NCI-H226 (cell line): ENCODE results near the gene LRMDA.

Experiments
- DNase-seq: peaks from one replicate; pipeline ENCODE4 v3.0.0-alpha.2; 2015

Gene LRMDA

DNA sequence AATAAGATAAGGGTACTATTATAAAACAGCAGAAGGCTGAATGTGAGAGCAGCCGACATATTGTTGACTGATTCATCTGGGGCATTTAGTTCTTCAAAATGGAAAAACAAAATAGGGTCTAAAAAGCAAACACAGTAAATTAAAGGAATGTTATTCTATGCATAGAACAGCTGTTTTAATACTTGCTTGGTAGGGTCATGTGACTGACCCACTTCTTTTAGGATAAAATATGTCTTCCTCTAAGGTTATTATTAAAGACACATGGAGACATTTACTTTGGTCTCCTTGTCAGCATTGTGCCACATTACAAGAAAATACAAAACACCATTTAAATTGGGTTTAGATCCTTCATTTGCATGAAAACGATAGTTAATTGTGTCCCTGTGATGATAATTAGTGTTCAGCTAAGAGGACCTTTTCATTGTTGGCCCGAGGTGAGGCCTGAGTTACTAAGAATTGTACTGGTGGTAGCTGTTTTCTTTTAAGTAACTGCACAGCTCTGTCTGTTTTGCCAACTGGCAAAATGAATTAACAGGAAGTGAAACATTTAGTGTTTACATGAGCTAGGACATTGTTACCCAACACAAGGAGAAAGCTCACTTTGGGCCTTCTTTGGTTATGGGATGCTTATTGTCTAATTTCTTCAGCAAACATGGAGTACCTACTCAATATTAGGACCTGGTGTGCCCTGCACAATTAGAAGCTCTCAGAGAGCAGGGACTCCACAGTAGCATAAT, 764.4 kb downstream of the LRMDA start:
- DNase-seq: no peak

DNA sequence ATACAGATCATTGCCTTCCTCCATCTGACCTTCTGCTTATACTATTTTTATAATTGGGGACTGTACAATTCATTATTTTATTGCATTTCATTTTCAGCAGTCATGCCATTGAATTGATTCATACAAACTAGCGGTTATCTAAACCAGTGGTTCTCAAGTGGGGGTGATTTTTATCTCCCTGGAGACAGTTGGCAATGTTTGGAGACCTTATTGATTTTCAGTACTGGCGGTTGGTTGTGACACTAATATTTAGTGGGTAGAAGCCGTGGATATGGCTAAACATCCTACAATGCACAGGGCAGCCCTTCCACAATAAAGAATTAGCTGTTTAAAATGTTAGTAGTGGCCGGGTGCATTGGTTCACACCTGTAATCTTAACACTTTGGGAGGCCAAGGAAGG, 765.9 kb downstream of the LRMDA start:
- no peak for DNase-seq

DNA sequence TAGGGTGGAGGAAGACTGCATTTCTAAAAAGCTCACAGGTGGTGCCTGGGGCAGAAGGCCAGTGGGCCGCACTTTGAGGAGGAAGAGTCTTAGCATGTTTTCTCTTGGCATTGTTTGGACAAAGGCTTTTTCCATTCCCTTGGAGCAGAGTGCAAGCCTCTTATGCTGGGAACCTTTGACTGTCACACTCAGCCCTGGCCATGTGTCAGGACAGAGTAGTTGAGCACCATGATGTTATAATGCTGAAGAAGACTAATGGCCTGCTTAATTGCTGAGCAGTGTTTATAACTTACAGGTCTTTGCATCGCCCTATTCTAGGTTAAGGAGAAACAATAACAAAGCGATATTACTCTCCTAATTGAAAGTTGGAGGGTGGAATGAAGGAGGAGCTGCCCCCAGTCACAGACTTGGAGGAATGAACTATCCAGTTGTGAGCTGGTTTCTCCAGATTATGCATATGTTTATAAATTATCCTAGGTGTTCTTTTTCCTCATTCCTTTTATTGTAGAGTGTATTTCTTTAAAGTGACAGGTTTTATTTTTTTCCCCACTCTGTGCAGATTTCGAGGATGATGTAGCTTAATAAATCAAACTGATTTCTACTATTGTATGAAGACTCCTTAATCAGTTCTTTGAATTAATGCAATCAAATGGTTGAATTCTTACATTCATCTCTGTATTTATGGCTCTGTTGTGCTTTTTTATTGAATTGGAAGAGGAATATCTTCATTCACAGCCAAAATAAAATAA, 767.0 kb downstream of the LRMDA start:
- no peak for DNase-seq

DNA sequence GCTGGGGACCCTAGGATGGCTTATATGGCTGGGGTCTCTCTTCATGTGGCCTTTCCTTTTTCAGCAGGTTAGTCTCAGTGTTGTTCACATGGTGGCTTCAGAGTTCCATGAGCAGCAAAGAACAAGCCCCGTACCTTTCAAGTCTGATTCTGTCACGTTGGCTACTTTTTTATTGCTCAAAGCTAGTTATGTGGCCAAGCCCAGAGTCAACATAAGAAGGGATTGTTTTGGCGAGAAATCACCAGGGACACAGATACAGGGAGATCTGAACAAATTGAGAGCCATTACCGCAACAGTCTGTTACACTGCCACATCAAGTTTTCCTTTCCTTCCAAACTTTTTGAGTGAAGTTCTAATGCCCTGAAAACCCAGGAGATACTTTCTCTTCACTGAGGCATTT, 770.5 kb downstream of the LRMDA start:
- DNase-seq: no peak

DNA sequence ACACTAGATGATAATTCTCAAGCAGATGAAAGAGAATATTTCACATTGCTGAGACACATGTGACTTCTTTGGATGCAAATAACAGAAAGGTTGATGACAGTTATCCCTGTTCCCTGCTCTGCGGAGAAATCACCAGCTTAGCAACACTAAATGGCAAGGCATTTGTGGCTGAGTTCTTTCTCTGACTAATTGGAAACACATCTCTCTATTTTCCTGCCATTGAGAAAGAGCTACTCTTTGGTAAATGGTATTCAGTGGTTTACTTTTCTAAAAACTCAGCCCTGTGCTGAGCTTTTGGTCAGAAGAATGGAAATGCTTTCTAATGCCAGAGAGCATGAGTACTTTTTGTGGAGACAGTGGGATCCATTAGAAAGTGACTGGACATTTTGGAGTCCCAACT, 771.4 kb downstream of the LRMDA start:
- no peak for DNase-seq

DNA sequence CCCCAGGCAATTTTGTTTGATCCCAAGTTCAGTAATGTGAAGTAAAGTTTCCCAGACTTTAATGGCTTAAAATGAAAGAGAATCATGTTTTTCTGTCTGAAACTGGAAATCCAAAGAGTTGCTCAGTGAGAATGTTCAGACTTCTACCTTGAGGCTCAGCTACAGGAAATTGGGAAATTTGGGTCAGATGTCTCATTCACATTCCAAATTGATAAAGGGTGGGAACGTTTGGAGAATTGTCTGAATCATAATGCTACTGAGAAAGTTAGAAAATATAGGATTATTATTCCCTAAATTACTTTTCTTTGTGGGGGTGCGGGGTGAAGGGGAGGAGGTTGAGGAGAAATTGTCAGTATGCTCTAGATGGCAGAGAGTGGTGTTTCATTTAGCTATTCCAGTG, 773.9 kb downstream of the LRMDA start:
- DNase-seq: no peak

DNA sequence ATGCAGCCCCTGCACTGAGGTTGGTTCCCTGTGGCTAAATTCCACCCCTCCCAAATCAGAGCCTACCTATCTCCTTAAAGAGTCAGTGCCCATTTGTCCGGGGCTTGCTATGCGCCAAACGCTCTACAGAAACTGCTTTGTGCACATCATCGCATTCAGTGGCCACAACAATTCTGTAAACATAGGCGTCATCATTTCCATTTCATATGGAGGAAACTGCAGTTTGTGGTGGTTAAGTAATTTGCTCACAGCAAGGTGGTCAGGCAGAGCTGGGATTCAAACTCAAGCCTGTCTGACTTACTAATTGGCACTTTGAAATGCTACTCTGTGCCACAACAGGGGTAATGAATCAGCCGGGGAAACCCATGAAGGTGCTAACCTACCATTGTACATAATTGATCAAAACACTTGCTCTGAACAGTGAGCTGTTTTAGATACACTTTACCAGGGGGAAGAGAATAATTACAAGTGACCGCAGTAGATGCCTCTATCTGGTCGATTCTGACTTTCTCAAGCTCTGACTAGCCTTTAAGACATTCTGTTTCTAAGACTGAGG, 775.5 kb downstream of the LRMDA start:
- DNase-seq: no peak

DNA sequence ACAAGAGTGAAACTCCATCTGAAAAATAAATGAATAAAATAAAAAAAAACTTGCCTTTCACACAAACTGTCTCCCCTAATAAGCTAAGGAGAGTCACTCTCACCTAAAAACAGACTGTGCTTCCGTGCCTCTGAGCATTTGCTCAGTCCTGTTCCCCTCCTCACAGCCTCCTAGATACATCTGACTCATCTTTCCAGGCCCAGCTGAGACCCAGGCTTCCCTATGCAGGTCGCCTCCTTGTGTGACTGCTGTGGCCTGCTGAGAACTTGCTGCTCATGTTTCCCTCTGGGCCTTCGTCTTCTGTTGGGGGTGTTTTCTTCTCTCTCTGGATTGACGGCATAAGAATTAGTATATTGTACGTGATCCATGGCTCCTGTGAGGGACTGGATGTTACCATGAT, 777.7 kb downstream of the LRMDA start:
- DNase-seq: no peak

DNA sequence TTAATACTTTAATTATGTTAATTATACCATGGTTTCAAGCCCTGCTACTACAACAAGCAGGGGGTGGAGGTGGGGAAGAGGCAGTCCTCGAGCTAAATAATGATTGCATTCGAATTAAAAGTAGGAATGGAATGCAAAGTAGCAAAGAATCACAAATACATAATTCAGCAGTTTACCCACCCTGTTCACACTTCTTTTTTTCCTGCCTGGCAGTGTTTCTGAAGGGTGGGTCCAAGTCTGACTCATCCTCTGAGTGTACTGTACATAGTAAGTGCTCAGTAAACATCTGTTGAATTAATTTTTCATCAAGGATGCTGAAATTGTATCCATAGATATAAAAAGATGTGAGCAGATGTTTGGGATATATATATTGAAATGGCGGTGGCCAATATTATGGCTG, 778.8 kb downstream of the LRMDA start:
- no peak for DNase-seq

DNA sequence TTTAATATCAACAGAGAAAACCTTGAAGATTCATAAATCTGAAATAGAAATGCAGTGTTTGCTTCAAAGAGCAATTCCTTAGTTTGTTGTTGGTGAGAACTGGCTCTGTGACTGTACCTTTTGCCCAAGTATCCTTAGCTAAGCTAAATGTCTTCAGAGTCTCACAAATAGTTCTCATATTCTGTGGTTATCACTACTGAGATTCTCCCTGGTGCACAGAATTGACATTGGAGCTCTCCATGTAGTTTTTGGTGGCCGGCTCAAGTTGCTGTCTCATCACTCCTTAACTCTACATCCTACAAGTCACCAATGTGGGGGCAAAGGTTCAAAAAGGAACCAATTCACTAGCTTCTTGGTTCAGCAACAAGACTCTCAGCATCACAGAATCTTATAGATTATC, 780.3 kb downstream of the LRMDA start:
- no peak for DNase-seq

DNA sequence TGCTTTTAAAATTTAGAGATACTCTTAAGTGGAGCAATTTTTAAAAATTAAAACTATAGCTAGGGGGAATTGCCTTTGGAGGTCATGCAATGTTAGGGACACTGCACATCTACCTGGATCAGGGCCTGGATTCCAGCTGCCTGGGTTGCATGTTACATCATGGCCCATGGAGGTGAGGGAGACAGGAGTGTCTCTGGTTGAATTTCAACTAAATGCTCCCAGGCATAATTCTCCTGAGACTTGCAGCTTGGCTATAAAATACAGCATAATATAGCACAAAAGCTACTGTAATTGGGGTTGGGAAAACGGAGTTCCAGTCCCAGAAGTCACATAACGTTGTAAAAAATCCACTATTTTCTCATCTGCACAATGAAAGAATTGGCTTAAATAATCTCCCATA, 782.5 kb downstream of the LRMDA start:
- DNase-seq: no peak

DNA sequence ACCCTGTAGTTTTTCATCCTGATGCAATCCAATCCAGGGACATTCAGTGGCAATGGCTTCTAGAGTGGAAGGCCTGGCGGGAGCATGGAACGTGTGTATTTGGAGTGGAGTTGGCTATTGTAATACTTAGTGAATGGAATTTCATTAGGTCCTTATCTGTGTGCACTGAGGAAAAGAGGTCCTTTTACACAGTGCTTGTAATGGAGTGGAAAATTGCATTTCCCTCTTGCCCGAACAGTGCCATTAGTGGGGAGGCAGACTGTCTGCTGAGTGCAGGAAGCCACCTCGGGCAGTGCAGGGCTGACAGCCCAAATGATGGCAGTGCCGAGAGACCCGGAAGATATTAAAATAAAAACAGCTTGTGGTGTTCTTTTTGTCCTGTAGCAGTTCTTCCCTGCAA, 786.6 kb downstream of the LRMDA start:
- DNase-seq: no peak

DNA sequence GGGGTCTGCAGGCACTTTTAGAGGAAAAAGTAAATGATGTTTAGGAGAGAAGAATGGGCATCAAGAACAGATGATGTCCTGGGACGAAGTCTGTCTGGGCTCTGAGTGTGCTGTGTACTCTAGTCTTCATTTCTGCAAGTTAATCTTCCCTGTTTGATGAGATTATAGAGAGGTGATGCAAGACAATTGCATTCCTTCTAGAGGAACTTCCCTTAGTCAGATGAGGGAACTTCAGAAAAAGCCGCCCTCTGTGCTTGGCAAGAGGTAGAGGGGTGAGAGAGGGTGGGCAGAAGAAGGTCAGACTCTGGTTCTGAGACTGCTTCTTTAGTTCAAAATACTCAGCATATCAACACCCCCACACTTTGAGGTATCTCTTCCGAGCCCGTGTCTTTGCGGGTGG, 797.9 kb downstream of the LRMDA start:
- DNase-seq: no peak

DNA sequence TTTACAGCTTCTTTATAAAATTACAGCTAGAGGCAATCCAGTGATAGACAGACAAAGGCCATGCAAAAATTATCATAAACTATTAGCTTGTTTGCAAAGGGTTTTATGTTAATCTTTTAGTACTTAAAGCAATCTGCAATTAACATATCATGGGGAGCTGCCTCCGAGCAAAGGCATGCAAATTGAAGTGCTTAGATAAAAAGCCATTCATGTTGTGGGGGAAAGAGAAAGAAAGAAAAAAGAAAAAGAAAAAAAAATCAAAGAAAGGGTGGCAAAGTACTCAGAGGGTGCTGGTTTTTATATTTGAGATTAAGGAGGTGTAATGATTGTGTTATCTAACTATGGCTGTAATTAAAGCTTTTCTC, 799.5 kb downstream of the LRMDA start:
- no peak for DNase-seq

DNA sequence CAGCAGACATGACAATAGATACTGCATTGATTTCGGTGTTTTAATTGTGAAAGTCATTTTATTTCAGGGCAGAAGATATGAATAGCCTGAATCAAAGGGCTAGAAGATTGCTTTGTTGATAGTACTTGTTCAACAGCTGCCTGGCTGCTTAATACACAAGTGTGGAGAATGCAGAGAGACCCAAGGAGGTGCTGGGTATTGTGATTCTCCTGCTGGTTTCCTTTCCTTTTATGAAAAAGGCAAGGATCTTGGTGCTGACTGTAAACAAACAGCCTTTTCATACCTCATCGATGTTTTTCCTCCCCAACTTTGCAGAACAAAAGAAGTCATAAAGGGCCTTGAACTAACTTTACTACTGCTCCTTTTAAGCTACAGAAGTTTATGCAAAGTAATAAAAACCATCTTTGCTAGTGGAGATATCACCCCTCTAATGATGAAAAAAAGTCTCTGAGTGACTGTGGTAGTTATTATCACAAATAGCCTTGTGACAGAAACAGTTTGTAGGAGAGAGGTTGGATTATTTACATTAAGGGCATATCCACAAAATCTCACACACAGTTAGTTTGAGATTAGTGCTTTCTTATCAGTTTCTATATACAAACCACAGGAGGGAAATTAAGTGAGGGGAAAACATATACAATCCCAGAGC, 800.0 kb downstream of the LRMDA start:
- no peak for DNase-seq

DNA sequence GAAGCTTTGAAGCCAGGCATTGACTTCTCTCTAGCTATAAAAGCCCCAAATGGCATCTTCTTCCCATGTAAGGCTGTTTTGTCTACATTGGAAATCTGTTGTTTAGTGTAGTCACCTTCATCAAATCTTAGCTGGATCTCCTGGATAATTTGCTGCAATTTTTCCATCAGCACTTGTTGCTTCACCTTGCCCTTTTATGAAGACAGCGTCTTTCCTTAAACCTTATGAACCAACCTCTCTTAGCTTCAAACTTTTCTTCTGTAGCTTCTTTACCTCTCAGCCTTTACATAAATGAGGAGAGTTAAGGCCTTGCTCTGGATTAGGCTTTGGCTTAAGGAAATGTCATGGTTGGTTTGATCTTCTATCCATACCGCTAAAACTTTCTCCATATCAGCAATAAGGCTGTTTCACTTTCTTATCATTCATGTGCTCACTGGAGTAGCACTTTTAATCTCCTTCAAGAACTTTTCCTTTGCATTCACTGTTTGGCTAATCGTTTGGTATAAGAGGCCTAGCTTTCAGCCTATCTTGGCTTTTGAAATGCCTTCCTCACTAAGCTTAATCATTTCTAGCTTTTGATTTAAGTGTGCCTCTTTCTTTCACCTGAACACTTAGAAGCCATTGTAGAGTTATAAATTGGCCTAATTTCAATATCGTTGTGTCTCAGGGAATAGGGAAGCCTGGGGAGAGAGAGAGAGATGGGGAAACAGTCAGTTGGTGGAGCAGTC, 803.2 kb downstream of the LRMDA start:
- DNase-seq: no peak

DNA sequence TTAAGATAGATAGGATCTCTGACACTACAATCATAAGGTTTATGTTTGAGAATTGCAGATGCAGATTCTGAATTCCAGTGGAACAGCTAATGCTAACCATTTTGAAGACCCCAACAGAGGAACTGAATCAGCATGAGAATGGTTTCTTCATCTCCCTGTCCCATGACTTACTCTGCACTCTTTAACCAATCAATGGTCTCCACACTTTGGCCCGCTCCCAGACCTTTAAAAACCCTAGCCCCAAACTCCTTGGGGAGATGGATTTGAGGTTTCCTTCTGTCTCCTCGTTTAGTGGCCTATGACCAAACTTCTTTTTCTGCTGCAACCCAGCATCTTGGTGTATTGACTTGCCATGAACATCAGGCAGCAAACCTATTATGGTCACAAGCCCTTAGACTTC, 804.9 kb downstream of the LRMDA start:
- no peak for DNase-seq

DNA sequence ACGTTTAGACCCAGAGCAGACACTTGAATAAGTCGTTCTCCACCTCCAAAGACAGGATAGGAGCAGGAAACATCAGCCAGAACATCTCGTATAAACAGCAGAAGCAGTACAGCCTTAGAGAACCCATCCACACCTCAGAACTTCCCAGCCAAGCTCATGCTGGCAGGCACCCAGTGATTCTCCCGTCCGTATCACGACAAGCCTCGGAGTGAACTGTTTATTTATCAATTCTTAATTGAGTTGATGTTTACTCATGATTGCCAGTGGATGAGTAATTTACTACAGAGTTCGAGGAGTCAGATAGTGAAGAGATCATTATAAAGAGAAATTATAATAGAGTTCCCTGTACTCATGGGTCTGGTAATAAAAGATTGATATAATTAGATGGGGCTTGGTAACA, 811.5 kb downstream of the LRMDA start:
- no peak for DNase-seq

DNA sequence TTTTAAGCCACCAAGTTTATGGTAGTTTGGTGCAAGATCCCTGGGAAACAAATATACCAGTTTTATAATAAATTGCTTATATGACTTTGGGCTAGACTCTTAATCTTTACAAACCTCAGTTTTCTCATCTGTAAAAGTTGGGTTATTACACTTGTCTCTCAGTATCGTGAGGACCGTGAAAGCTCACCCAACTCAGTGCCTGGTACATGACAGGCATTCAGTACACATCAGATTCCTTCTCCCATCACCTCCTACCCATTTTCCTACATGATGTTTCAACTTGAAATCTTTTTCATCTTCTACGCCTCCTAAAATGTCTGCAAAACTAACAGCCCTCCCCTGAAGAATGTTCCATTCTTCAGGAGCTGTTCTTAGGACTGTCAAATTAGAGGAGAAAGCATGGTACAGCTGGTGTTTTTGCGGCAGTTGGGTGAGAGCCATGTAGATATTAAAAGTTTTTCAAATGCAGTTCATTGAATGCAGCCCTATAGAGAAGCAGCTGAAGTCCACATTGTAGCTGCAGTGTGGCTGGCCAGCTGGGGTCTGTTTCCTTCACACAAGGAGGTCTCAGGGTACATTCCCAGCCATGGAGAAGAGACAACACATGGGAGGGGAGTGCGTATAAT, 812.8 kb downstream of the LRMDA start:
- no peak for DNase-seq

DNA sequence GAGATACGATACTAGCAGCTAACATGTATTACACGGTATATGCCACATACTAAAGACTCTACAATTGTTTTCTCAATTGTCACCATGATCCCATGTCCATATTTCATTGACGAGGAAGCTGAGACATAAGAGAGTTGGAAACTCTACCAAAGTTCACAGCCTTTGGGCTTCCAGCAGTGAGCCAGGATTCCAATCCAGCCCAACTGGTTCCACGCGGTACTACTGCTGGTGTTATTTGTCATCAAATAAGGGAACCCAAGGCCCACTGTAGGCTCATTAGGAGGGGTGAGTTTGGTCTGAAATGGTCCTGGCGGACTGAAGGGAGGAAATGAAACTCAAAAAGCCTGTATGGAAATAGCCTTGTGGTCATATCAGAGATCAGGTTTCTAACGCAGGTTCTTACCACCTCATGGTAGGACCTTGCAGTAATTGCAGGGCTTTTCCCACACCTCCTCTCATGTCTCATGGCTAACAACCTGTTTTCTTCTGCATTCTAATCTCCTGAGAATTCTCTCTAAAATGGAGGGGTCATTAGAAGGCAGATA, 814.6 kb downstream of the LRMDA start:
- no peak for DNase-seq

DNA sequence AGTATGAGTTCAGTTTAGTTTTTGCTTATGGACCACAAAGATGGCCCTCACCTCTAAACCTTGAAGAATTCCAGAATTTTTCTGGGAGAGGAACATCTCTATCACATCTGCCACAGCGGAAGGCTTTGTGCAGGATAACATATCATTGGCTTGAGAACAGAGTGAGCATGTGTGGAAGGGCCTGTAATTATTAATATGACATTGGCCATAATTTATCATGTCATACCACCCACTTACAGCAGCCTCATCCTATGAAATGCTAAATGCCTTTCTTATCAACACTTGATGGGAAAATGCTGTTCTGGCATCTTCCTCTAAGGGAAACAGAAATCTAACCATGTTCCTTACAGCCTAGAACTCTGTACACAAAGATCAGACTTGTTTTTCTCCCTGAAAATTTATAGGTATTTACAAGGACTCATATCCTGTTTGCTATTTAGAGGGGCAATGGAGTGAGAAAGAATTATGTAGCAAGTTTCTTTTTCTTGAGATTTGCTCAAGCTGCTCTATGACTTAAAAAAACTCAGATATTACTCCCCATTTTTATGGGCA, 817.3 kb downstream of the LRMDA start:
- DNase-seq: peak; percentile 8
